Osteoblast (primary cell): ENCODE measurements around the gene WFIKKN1. TPM values are rescaled to one million over a fixed set of nuclear protein-coding genes. Genes with fewer than 3 reads are reported as not detected.

Source experiments
- DNase-seq: peaks from one replicate; pipeline ENCODE4 v3.0.0; 2011; ENCODE audit warnings: low spot score, mixed read lengths; ENCODE audit not compliant: insufficient read length; ENCODE audit errors: missing footprints
- H2AFZ ChIP-seq: 2 replicates; pipeline ENCODE4 v1.6.0; 2011; ENCODE audit warnings: mild to moderate bottlenecking, low read length
- H3K27ac ChIP-seq: 2 replicates; pipeline ENCODE4 v1.5.1; 2011; ENCODE audit warnings: mild to moderate bottlenecking, low read depth, low read length, moderate library complexity
- H3K27me3 ChIP-seq: 2 replicates; pipeline ENCODE4 v1.6.0; 2012; ENCODE audit warnings: mild to moderate bottlenecking, control low read depth, inconsistent platforms, low read length, moderate library complexity; ENCODE audit not compliant: insufficient read depth
- H3K36me3 ChIP-seq: 2 replicates; pipeline ENCODE4 v1.5.1; 2011; ENCODE audit warnings: mild to moderate bottlenecking, low read length, control low read depth, moderate library complexity; ENCODE audit not compliant: insufficient read depth
- H3K4me1 ChIP-seq: 2 replicates; pipeline ENCODE4 v1.5.1; 2011; ENCODE audit warnings: mild to moderate bottlenecking, low read length, control low read depth, moderate library complexity; ENCODE audit not compliant: insufficient read depth
- H3K4me2 ChIP-seq: 2 replicates; pipeline ENCODE4 v1.6.0; 2011; ENCODE audit warnings: mild to moderate bottlenecking, low read length; ENCODE audit not compliant: insufficient read depth
- H3K4me3 ChIP-seq: fragments of 200-600 bp; sonication (generic); 3 replicates; pipeline ENCODE4 v1.5.1; 2012; ENCODE audit warnings: mild to moderate bottlenecking, low read length, inconsistent platforms; ENCODE audit not compliant: insufficient read depth
- H3K79me2 ChIP-seq: 2 replicates; pipeline ENCODE4 v1.6.0; 2012; ENCODE audit warnings: mild to moderate bottlenecking, low read length, control low read depth, inconsistent platforms; ENCODE audit not compliant: insufficient read depth
- H3K9me3 ChIP-seq: 2 replicates; pipeline ENCODE4 v1.5.1; 2011; ENCODE audit warnings: low read depth, low read length, control low read depth
- H4K20me1 ChIP-seq: 2 replicates; pipeline ENCODE4 v1.6.0; 2012; ENCODE audit warnings: mild to moderate bottlenecking, low read length, control low read depth; ENCODE audit not compliant: insufficient read depth
- total RNA-seq: library from RNA; depleted of rRNA; stranded (reverse); fragments of >200 nt; gene quantifications from 2 replicates; pipeline ENCODE4 v1.2.3, GENCODE V29; 2012
- TF ChIP-seq, protein P1 (sequence below): IDR thresholded peaks from 2 replicates; pipeline ENCODE4 v1.5.1; 2011; ENCODE audit warnings: mild to moderate bottlenecking, low read depth, low read length, moderate library complexity; ENCODE audit errors: extremely low read depth

The WFIKKN1 gene, protein sequence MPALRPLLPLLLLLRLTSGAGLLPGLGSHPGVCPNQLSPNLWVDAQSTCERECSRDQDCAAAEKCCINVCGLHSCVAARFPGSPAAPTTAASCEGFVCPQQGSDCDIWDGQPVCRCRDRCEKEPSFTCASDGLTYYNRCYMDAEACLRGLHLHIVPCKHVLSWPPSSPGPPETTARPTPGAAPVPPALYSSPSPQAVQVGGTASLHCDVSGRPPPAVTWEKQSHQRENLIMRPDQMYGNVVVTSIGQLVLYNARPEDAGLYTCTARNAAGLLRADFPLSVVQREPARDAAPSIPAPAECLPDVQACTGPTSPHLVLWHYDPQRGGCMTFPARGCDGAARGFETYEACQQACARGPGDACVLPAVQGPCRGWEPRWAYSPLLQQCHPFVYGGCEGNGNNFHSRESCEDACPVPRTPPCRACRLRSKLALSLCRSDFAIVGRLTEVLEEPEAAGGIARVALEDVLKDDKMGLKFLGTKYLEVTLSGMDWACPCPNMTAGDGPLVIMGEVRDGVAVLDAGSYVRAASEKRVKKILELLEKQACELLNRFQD
- under 0.01 and 0.36 TPM in 2 replicates for total RNA-seq

DNA sequence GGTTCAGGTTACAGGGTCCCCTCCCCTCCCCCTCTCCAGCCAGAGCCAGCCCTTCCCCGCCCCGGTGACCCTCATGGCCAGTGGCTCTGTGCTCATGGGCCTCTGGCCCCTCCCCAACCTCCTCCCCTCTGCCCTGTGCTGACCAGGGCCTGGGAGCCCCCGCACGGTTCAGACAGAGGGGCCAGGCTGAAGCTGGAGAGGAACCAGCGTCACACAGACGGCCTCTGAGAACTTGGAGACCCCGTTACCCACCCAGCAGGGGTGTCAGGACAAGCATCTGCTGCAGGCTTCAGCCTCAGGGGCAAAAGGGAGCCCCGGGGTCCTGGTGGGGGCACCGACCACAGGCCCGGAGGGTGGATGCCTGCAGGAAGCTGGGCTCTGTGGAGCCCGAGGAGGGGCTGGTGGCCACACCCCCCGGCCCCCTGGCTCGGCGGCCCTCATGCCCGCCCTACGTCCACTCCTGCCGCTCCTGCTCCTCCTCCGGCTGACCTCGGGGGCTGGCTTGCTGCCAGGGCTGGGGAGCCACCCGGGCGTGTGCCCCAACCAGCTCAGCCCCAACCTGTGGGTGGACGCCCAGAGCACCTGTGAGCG, at the start of gene WFIKKN1:
Gene WFIKKN1 (plus strand): TSS at position 171 of the 591 bp plus-strand sequence. CDS start 269 bp downstream, at position 440.
- no peak within 1 kb of the TSS for H3K4me2 ChIP-seq
- H3K4me3 ChIP-seq: no peak within 1 kb of the TSS
- TF ChIP-seq, protein P1, sequence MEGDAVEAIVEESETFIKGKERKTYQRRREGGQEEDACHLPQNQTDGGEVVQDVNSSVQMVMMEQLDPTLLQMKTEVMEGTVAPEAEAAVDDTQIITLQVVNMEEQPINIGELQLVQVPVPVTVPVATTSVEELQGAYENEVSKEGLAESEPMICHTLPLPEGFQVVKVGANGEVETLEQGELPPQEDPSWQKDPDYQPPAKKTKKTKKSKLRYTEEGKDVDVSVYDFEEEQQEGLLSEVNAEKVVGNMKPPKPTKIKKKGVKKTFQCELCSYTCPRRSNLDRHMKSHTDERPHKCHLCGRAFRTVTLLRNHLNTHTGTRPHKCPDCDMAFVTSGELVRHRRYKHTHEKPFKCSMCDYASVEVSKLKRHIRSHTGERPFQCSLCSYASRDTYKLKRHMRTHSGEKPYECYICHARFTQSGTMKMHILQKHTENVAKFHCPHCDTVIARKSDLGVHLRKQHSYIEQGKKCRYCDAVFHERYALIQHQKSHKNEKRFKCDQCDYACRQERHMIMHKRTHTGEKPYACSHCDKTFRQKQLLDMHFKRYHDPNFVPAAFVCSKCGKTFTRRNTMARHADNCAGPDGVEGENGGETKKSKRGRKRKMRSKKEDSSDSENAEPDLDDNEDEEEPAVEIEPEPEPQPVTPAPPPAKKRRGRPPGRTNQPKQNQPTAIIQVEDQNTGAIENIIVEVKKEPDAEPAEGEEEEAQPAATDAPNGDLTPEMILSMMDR: no peak
- H3K27me3 ChIP-seq: no peaks in the 10 kb centered on the region
- no peaks in the 10 kb centered on the region for H3K9me3 ChIP-seq
- peaks cover 11% of the 10 kb centered on the region for H3K79me2 ChIP-seq
- peaks cover 4% of the 10 kb centered on the region for H4K20me1 ChIP-seq
- H3K36me3 ChIP-seq: no peaks in the 10 kb centered on the region
- H3K27ac ChIP-seq: no peak within 1 kb of the TSS
- peaks cover 19% of the 10 kb centered on the region for H3K4me1 ChIP-seq
- peak; percentile 93 for DNase-seq
- H2AFZ ChIP-seq: no peak within 1 kb of the TSS

DNA sequence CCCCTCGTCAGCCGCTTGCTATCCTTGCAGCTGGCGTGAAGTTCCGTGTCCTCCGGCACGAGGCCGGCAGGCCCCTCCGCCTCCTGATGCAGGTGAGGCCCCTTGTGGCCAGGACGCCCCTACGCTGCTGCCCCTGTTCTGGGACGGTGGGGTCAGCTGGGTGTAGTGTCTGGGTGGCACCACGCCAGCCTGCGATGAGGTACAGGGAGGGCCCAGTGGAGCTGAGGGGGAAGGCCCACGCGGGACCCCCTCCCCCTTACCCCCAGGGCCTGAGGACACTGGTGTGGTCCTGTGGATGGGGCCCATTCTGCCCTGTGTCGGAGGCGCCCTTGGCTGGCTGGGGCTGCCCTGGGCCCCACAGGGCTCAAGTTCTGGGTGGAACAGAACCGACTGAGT, 48.6 kb upstream of the WFIKKN1 start:
- TF ChIP-seq, protein P1: no peak
- Histone ChIP-seq H3K79me2 (peaks cover 4% of the 10 kb centered on the region), H3K27ac (no peak overlapping the region), H2AFZ (no peak overlapping the region), H4K20me1 (peaks cover 6% of the 10 kb centered on the region), H3K36me3 (no peaks in the 10 kb centered on the region), H3K4me2 (no peak overlapping the region), H3K27me3 (no peaks in the 10 kb centered on the region), H3K4me3 (no peak overlapping the region), H3K9me3 (no peaks in the 10 kb centered on the region), H3K4me1 (peaks cover 17% of the 10 kb centered on the region)
- peak; percentile 78 for DNase-seq

DNA sequence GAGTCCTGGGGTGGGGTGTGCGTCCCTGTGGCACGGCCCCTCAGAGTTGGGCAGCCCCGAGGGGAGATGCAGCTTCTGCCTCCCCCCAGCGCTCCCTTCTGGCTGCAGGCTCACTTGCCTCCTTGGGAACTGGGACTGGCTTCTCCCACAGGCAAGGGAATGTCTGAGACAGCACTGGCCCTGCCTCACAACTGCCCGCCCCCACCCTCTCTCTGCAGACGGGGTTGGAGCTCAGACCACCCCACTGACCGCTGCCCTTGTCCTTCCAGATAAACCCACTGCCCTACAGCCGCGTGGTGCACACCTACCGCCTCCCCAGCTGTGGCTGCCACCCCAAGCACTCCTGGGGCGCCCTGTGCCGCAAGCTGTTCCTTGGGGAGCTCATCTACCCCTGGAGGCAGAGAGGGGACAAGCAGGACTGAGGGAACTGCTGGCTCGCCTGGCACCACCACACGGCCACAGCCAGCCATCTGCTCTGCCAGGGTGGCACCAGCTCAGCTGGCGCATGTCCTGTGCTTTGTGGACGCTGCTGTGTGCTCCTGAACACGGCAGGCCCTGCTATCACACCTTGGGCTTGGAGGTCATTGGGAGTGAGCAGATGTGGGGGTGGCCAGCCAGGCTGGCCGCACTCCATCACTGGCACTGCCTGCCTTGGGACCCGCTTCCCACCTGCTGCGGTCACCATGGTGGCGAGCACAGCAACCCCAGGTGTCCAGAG, 48.0 kb upstream of the WFIKKN1 start:
- TF ChIP-seq, protein P1: no peak
- peak; percentile 86 for DNase-seq
- Histone ChIP-seq H4K20me1 (peaks cover 8% of the 10 kb centered on the region), H3K4me1 (peaks cover 21% of the 10 kb centered on the region), H2AFZ (no peak overlapping the region), H3K27ac (no peak overlapping the region), H3K36me3 (no peaks in the 10 kb centered on the region), H3K79me2 (peaks cover 7% of the 10 kb centered on the region), H3K4me2 (no peak overlapping the region), H3K4me3 (no peak overlapping the region), H3K27me3 (no peaks in the 10 kb centered on the region), H3K9me3 (no peaks in the 10 kb centered on the region)
